GM12874 (cell line): ENCODE results near the gene FNBP1.

ENCODE experiments used
- TF ChIP-seq, protein P1 (sequence below): IDR thresholded peaks from 2 replicates; pipeline ENCODE4 v1.5.1; 2011; ENCODE audit warnings: low read depth, mild to moderate bottlenecking, control low read depth, low read length, moderate library complexity; ENCODE audit not compliant: insufficient read depth

FNBP1 gene

DNA sequence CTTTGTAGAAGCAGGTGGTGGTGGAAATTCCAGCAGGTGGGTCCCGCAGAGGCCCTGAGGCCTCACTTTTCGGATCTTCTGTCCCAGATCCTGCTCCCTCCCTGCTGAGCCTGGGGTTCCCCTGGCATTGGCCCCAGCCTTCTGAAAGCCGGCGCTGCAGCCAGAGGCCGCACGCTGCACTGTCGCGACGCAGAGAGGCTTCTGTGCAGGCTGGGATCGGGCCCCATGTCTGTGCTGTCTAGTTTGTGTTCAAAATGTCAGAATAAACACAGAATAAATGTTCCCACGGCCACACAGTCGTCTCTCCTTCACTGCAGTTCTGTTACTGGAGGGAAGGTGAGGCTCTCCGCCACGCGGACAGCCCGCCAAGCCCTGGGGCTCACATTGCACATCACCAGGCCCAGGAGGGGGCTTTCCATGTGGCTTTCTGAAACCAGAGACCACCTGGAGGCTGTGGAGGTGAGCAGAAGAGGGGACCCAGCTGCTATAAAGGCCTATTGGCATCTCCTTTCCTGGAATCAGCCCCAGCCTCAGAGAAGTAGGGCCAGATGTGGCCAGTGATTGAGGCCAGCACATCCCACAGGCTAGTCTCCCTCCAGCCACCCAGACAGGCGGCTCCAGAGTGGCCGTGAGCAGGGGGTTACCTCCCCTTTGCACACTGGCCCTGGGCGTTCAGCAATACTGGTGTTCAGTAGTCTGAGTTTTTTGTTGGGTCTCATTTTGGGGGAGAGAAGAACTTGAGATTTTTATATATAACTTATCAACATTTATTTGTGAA is 161.3 kb downstream of the FNBP1 start:
- TF ChIP-seq, protein P1, sequence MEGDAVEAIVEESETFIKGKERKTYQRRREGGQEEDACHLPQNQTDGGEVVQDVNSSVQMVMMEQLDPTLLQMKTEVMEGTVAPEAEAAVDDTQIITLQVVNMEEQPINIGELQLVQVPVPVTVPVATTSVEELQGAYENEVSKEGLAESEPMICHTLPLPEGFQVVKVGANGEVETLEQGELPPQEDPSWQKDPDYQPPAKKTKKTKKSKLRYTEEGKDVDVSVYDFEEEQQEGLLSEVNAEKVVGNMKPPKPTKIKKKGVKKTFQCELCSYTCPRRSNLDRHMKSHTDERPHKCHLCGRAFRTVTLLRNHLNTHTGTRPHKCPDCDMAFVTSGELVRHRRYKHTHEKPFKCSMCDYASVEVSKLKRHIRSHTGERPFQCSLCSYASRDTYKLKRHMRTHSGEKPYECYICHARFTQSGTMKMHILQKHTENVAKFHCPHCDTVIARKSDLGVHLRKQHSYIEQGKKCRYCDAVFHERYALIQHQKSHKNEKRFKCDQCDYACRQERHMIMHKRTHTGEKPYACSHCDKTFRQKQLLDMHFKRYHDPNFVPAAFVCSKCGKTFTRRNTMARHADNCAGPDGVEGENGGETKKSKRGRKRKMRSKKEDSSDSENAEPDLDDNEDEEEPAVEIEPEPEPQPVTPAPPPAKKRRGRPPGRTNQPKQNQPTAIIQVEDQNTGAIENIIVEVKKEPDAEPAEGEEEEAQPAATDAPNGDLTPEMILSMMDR = no peak

DNA sequence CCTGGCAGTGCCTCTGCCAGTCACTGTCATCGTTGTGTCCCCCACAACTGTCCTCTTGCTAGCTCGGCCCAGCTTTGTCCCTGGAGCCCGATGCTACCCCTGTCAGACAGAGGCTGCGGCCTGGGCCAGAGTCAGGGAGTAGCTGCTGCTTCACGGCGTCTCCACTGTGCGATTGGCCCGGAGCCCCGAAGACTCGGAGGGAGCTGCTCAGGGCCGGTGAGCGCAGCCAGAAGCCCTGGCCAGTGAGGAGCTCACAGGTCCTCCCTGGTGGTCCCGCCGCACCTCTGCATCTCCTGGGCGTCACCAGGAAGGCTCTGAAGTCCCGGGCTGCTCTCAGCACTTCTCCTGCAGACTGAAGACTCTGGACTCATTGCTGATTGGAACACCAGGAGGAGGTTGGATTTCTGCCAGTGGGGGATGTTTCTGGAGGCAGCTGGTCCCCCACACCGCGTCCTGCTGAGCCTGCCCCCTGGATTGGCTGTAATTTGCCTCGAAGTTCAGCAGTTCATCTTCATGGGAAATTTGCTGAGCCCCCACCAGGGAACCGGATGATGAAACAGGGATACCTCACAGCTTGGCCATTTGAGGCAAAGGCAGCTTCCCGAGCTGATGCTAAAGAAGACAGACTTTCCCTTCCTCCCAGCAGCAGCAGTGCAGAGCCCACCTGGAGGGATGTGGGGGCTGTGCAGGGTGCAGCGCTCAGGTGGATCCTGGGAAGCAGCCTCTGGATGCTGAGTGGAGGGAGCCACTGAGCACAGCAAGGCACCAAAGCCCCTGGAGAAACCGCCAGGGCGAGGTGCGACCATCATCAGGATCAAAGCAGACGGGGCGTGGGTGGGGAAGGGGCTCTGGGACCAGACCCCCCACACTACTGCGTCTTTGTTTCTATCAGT is 162.1 kb downstream of the FNBP1 start:
- TF ChIP-seq, protein P1 = no peak

DNA sequence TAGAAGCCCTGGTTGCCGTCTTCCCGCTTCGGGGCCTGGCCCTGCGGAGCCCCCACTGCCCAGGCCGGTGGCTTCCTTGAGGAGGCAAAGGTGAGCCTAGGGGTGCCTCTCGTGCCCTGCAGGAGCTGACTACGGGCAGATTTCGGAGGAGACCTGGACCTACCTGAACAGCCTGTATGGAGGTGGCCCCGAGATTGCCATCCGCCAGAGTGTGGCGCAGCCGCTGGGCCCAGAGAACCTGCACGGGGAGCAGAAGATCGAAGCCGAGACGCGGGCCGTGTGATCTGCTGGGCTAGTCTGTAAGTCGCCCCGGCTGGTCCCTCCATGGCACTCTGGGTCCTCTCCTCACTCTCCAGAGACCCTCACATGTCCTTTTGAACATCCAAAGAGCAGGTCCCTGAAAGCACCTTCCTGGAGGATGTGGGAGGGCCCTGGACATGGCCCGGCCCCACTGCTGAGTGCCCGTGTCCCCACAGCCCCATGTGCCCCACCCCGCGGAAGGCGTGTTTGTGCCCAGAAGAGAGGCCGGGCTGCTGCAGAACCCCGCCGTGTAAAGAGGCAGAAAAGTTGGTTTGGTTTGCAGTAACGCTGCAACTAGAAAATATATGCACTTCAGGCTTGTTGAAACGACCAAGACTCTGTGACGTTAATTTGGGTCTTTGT is 162.9 kb downstream of the FNBP1 start:
- TF ChIP-seq, protein P1 = no peak

DNA sequence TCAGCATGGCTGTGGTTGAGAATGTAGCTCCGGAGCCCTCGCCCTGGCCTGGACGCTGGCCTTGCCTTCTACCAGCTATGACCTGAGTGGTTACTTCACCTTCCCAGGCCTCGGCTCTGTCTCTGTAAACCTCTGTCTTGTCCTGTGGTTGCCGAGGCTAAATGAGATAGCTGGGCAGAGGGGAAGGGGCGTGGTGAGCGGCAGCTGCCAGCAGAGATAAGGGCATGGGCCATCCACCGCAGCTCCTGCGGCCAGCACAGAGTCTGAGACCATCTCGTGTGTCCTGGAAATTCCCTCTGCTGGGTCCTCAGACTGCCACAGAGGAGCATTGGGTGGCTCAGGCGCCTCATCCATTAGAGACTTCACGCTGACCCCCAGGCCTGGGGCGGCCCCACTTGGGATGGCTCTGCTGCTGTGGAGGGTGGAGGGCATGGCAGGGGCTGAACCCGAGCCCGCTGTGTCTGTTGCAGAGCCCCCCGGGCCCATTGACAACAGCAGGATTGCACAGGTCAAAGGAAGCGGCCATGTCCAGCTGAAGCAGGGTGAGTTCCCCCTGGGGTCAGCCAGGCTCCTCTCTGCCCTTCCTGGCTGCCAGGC is 163.8 kb downstream of the FNBP1 start:
- TF ChIP-seq, protein P1 = no peak

DNA sequence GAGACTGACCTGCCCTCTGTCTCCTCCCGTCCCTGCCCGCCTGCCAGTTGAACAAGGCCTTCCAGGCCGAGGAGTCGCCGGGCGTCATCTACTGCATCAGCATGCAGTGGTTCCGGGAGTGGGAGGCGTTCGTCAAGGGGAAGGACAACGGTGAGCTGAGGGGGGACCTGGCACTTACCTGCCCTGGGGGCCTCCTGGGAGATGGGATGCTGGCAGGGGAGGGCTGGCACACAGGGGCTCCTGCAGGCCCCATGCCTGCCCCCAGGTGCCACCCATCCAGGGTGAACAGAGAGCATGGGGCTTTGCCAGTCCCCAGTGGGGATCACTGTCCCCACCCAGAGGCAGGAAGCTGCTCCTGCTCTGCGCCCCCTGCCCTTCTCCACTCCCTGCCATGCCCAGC is 164.7 kb downstream of the FNBP1 start:
- TF ChIP-seq, protein P1 = no peak

DNA sequence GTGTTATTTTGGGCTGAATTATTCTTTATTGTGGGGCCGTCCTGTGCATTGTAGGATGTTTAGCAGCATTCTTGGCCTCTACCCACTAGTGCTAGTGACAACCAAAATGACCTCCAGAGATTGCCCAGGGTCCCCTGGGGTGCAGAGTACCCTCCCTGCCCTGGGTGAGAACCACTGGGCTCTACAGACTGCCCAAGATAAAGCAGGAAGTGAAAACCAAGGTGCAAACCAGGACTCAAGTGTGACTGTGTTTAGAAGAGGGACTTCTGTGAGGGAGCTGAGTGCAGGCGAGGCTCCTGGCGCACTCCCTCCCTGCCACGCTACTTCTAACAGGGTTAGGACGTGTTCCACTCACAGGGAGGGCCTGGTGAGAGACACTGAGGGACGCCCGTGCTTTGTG is 166.2 kb downstream of the FNBP1 start:
- TF ChIP-seq, protein P1 = no peak

DNA sequence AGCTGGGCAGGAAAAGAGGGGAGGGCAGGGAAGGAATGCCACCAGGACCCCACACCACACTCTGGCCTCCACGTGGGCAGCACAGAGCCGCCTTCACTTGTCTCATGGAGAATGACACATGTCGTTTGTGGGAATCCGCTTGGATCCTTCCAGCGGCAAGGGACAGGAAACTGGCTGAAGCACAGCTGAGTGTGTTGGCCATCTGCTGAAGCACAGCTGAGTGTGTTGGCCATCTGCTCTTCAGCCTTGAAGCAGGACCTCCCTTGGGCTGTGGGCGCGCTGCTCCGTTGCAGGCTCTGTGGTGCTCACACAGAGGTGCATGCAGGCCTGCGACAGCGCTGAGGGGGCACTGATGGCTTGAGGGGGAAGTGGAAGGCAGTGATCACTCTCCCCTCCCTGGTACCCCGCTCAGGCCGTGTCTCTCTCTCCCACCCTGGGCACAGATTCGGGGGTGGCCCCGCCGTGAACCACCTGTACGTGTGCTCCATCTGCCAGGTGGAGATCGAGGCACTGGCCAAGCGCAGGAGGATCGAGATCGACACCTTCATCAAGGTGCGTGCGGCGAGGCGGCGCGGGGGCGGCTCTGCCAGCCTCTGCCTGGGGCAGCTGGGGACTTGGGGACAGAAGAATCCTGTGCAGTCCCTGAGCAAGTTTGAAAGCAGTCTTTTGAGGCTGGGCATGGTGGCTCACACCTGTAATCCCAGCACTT is 167.1 kb downstream of the FNBP1 start:
- TF ChIP-seq, protein P1 = no peak
